Measurements from ENCODE around the gene SRSF11.

DNA sequence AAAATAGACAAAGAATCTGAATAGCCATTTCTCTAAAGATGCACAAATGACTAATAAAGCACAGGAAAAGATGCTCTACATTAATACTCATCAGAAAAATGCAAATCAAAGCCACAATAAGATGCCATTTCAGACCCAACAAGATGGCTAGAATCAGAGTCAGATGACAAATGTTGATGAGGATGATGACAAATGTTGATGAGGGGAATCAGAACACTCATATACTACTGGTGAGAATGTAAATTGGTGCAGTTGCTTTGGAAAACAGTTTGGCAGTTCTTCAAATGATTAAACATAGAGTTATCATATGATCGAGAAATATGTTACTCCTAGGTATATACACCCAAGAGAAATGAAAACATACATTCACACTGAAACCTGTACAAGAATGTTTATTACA is 49.7 kb upstream of the SRSF11 start:
- TF ChIP-seq GATA2 (IDR thresholded peaks at IDR 0.05; ENCODE audit: low read depth, low read length) (no peak), GATA3 (IDR thresholded peaks at IDR 0.05; ENCODE audit: low read depth, low read length) (no peak)

Data from SH-SY5Y (cell line).